ENCODE data around the gene SRPX. TPM values are rescaled to one million over a fixed set of nuclear protein-coding genes. Genes with fewer than 3 reads are reported as not detected.

Gene SRPX
- total and polyA plus RNA-seq, 10 of the 15 experiments (the other 5 are each of a cell fraction or from before 2014, with no cell fraction given), result 0.05 to 0.79 (median 0.23) TPM; not detected in 1

DNA sequence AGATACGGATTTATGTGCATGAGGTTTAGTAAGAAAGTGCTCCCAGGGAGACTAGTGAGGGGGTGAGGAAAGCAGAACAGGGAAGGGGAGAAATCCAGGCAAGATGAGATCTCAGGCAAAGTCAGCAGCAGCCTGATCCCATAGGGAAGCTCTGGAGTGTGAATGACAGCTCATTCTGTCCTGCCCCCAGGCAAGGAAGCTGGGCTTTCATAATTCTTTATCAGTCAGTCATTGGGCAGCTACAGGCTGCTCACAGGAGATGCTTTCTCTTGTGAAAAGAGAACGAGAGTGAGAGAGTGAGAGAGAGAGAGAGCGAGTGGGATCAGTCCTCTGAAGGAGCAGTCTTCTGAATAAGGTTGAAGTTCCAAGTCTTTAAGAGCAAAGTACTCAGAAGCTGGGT lies 48.1 kb downstream of the SRPX start:
- intact Hi-C loops (cut with micrococcal nuclease; ENCODE audit: unreplicated experiment), result loop anchor here (10.0 kb wide), 1 partner anchor 348 kb away; no protein-coding TSS in a partner anchor
- no TSS peak for BruUV-seq (replicated peaks)
- Histone ChIP-seq H3K79me2 (ENCODE audit: control insufficient read depth, insufficient read depth, low read length) (no peaks in the 10 kb centered on the region), H3K9ac (ENCODE audit: control insufficient read depth, insufficient read depth, low read length) (no peak overlapping the region), H3K4me2 (ENCODE audit: control insufficient read depth, insufficient read depth) (no peak overlapping the region), H3K36me3 (ENCODE audit: control insufficient read depth in 2 of 2, insufficient read depth in 2 of 2, low read length in 1 of 2) (no peaks in the 10 kb centered on the region), H3K4me1 (ENCODE audit: control insufficient read depth, insufficient read depth, low read length) (no peaks in the 10 kb centered on the region), H4K20me1 (ENCODE audit: control insufficient read depth, insufficient read depth) (no peaks in the 10 kb centered on the region), H2AFZ (ENCODE audit: control insufficient read depth, low read depth, low read length) (no peak overlapping the region), H3K27me3 (replicated peaks in 1 of 2; ENCODE audit: control insufficient read depth in 2 of 2, insufficient read depth in 2 of 2, low read length in 1 of 2) (no peaks in the 10 kb centered on the region; a peak in 1 of 4 replicates), H3K9me3 (replicated peaks; ENCODE audit: control insufficient read depth, insufficient read depth, low read length) (no peaks in the 10 kb centered on the region), H3K4me3 (no peak overlapping the region), H3K27ac (ENCODE audit: control insufficient read depth, insufficient read depth) (no peak overlapping the region)
- DNase-seq (ENCODE audit: low read depth, low spot score) (no peak), FAIRE-seq (no peak), ATAC-seq (no peak)
- POLR2A ChIA-PET, result no interaction called here
- SMC1A ChIA-PET (ENCODE audit: uncharacterized antibody, unreplicated experiment), result interaction anchor here (1.1 kb wide), 1 partner anchor 426 kb away, joined by 3 read pairs; no protein-coding TSS in a partner anchor
- in situ Hi-C loops (cut with MboI), result loop anchor here (5.0 to 25.0 kb wide), 3 partner anchors 245 to 660 kb away; no protein-coding TSS in a partner anchor
- RAD21 ChIA-PET (ENCODE audit: unreplicated experiment), result interaction anchor here (1.0 kb wide), 1 partner anchor 245 kb away, joined by 4 read pairs; no protein-coding TSS in a partner anchor
- CTCF ChIA-PET, result interaction anchor here (0.9 to 6.8 kb wide), 3 partner anchors 17 to 243 kb away, joined by 3 to 67 read pairs (median 4); no protein-coding TSS in a partner anchor
- TF ChIP-seq RCOR1 (conservative IDR thresholded peaks at IDR 0.05; ENCODE audit: low read depth, low read length) (no peak), ETV6 (conservative IDR thresholded peaks at IDR 0.05 in 1 of 2, IDR thresholded peaks at IDR 0.05 in 1 of 2; ENCODE audit: borderline replicate concordance in 1 of 2, low read depth in 1 of 2) (no peak), FOS (IDR thresholded peaks at IDR 0.05; ENCODE audit: borderline replicate concordance, extremely low read depth, insufficient read length) (no peak), YBX1 (IDR thresholded peaks at IDR 0.05) (no peak), ZBED1 (IDR thresholded peaks at IDR 0.05; ENCODE audit: borderline replicate concordance) (no peak), POLR2A (IDR thresholded peaks at IDR 0.05; ENCODE audit: low read depth, low read length) (no peak), TARDBP (IDR thresholded peaks at IDR 0.05; ENCODE audit: borderline replicate concordance) (no peak), RUNX3 (IDR thresholded peaks at IDR 0.05; ENCODE audit: low read length) (no peak), WRNIP1 (IDR thresholded peaks at IDR 0.05; ENCODE audit: borderline replicate concordance, low read depth, low read length) (no peak), ZZZ3 (IDR thresholded peaks at IDR 0.05; ENCODE audit: control insufficient read depth, insufficient read length, low read depth) (no peak), SMAD5 (IDR thresholded peaks at IDR 0.05; ENCODE audit: low read depth) (no peak), MTA3 (IDR thresholded peaks at IDR 0.05; ENCODE audit: borderline replicate concordance, low read length) (no peak), MEF2A (IDR thresholded peaks at IDR 0.05; ENCODE audit: insufficient read depth, low read depth, low read length) (no peak), ZNF24 (IDR thresholded peaks at IDR 0.05) (no peak), PML (IDR thresholded peaks at IDR 0.05; ENCODE audit: low read length) (no peak)
- 29% methylated on average over 3 of the region's 3 CpGs for WGBS (ENCODE audit: insufficient coverage, insufficient replicate concordance, low lambda C conversion rate, missing lambda C conversion rate)

Measured in GM12878 (cell line).